GM12878 (cell line): ENCODE data around the gene NECAB3. TPM values are rescaled to one million over a fixed set of nuclear protein-coding genes. Genes with fewer than 3 reads are reported as not detected.

ENCODE experiments used
- ASH2L ChIP-seq: fragments of 300-600, 200-600 bp; sonication (generic); IDR thresholded peaks from 2 replicates; pipeline ENCODE4 v1.6.1; 2017; ENCODE audit warnings: low read depth, mild to moderate bottlenecking, borderline replicate concordance
- CHD1 ChIP-seq: IDR thresholded peaks from 2 replicates; pipeline ENCODE4 v1.6.1; 2012; ENCODE audit warnings: low read depth, low read length, improper control_type of control experiment
- DPF2 ChIP-seq: fragments of 450-650 bp; IDR thresholded peaks from 2 replicates; pipeline ENCODE4 v1.6.1; 2017; ENCODE audit warnings: mild to moderate bottlenecking
- EED ChIP-seq: sonication (generic); IDR thresholded peaks from 2 replicates; pipeline ENCODE4 v1.6.1; 2016; ENCODE audit warnings: antibody characterized with exemption, low read depth
- LARP7 ChIP-seq: fragments of 450-650 bp; IDR thresholded peaks from 2 replicates; pipeline ENCODE4 v1.6.1; 2017; ENCODE audit warnings: mild to moderate bottlenecking
- MLLT1 ChIP-seq: fragments of 450-650 bp; IDR thresholded peaks from 2 replicates; pipeline ENCODE4 v1.6.1; 2016; ENCODE audit warnings: mild to moderate bottlenecking
- NFXL1 ChIP-seq: fragments of 450-650 bp; IDR thresholded peaks from 2 replicates; pipeline ENCODE4 v1.6.1; 2017; ENCODE audit warnings: antibody characterized with exemption, mild to moderate bottlenecking, borderline replicate concordance
- POLR2A ChIP-seq: IDR thresholded peaks from 2 replicates; pipeline ENCODE4 v1.6.1; 2011; ENCODE audit warnings: low read depth, mild to moderate bottlenecking, low read length
- POLR2AphosphoS5 ChIP-seq: IDR thresholded peaks from 2 replicates; pipeline ENCODE4 v1.6.1; 2011; ENCODE audit warnings: mild to moderate bottlenecking, low read length, inconsistent platforms
- SMC3 ChIP-seq: IDR thresholded peaks from 2 replicates; pipeline ENCODE4 v1.6.1; 2011; ENCODE audit warnings: low read length, improper control_type of control experiment, borderline replicate concordance
- STAT3 ChIP-seq: IDR thresholded peaks from 2 replicates; pipeline ENCODE4 v1.6.1; 2011; ENCODE audit warnings: low read depth, low read length, improper control_type of control experiment
- TBL1XR1 ChIP-seq: IDR thresholded peaks from 2 replicates; pipeline ENCODE4 v1.6.1; 2012; ENCODE audit warnings: low read depth, low read length, improper control_type of control experiment
- ZBTB33 ChIP-seq: fragments of 450-650 bp; IDR thresholded peaks from 2 replicates; pipeline ENCODE4 v1.6.1; 2017; ENCODE audit warnings: mild to moderate bottlenecking
- ZBTB4 ChIP-seq: fragments of 450-650 bp; formaldehyde crosslinking; IDR thresholded peaks from 2 replicates; pipeline ENCODE4 v1.4.0; 2022; ENCODE audit warnings: mild to moderate bottlenecking, moderate library complexity
- polyA plus RNA-seq, 11 experiments: library from polyadenylated mRNA; depleted of rRNA in 4 of 11; unstranded in 6 of 11; stranded (reverse) in 5 of 11; fragments of >200 nt; fragmentation: Nextera tagmentation in 4 of 11; fragmentation: Illumina TruSeq in 1 of 11; extraction: Ambion mirVana in 4 of 11; extraction: Trizol in 1 of 11; gene quantifications; 1 replicate in 1 of 11; 2 replicates in 10 of 11; pipeline versions ENCODE4 v1.2.1 to v1.2.3, GENCODE V29; 2011 to 2016; ENCODE audit warnings: inconsistent platforms in 2 of 11, missing spikeins in 2 of 11, low read depth in 1 of 11
- total RNA-seq, 4 experiments: library from RNA; depleted of rRNA in 3 of 4; stranded (reverse); fragments of >200 nt in 3 of 4; fragmentation: Illumina TruSeq in 1 of 4; extraction: Trizol in 1 of 4; gene quantifications; 2 replicates each; pipeline versions ENCODE4 v1.2.1 to v1.2.3, GENCODE V29; 2013 to 2021
- TF ChIP-seq, protein P1 (sequence below): fragments of 450-650 bp; formaldehyde crosslinking; IDR thresholded peaks from 2 replicates; pipeline ENCODE4 v1.4.0; 2020; ENCODE audit warnings: mild to moderate bottlenecking, moderate library complexity
- TF ChIP-seq, protein P2 (sequence below): IDR thresholded peaks from 2 replicates; pipeline ENCODE4 v1.6.1; 2011; ENCODE audit warnings: low read depth, low read length, improper control_type of control experiment, borderline replicate concordance
- TF ChIP-seq, protein P3 (sequence below): IDR thresholded peaks from 2 replicates; pipeline ENCODE4 v1.6.1; 2011; ENCODE audit warnings: mild to moderate bottlenecking, low read depth, low read length, moderate library complexity; ENCODE audit not compliant: insufficient replicate concordance

Gene NECAB3
- total and polyA plus RNA-seq, 10 of the 15 experiments (the other 5 are each of a cell fraction or from before 2014, with no cell fraction given) = 0.21 to 17.0 (median 7.2) TPM

GRCh38 chr20:33685328-33686099 lies 11.3 kb upstream of the NECAB3 start (continued):
- TF ChIP-seq, protein P1, sequence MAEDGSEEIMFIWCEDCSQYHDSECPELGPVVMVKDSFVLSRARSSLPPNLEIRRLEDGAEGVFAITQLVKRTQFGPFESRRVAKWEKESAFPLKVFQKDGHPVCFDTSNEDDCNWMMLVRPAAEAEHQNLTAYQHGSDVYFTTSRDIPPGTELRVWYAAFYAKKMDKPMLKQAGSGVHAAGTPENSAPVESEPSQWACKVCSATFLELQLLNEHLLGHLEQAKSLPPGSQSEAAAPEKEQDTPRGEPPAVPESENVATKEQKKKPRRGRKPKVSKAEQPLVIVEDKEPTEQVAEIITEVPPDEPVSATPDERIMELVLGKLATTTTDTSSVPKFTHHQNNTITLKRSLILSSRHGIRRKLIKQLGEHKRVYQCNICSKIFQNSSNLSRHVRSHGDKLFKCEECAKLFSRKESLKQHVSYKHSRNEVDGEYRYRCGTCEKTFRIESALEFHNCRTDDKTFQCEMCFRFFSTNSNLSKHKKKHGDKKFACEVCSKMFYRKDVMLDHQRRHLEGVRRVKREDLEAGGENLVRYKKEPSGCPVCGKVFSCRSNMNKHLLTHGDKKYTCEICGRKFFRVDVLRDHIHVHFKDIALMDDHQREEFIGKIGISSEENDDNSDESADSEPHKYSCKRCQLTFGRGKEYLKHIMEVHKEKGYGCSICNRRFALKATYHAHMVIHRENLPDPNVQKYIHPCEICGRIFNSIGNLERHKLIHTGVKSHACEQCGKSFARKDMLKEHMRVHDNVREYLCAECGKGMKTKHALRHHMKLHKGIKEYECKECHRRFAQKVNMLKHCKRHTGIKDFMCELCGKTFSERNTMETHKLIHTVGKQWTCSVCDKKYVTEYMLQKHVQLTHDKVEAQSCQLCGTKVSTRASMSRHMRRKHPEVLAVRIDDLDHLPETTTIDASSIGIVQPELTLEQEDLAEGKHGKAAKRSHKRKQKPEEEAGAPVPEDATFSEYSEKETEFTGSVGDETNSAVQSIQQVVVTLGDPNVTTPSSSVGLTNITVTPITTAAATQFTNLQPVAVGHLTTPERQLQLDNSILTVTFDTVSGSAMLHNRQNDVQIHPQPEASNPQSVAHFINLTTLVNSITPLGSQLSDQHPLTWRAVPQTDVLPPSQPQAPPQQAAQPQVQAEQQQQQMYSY = no peak
- TF ChIP-seq STAT3 = no peak
- TF ChIP-seq, protein P2, sequence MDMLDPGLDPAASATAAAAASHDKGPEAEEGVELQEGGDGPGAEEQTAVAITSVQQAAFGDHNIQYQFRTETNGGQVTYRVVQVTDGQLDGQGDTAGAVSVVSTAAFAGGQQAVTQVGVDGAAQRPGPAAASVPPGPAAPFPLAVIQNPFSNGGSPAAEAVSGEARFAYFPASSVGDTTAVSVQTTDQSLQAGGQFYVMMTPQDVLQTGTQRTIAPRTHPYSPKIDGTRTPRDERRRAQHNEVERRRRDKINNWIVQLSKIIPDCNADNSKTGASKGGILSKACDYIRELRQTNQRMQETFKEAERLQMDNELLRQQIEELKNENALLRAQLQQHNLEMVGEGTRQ = no peak
- no peak for TF ChIP-seq ZBTB4 (CRISPR knock-in tag)
- no peak for TF ChIP-seq SMC3
- no peak for TF ChIP-seq ASH2L
- TF ChIP-seq ZBTB33 = no peak
- TF ChIP-seq NFXL1 = no peak
- TF ChIP-seq TBL1XR1 = no peak
- TF ChIP-seq DPF2 = no peak
- TF ChIP-seq CHD1 = no peak
- TF ChIP-seq EED = no peak
- peak; percentile 80 for TF ChIP-seq POLR2A
- no peak for TF ChIP-seq LARP7
- TF ChIP-seq POLR2AphosphoS5 = peak; percentile 60; the same call in 1 of the 2 replicates
- no peak for TF ChIP-seq MLLT1
- TF ChIP-seq, protein P3, sequence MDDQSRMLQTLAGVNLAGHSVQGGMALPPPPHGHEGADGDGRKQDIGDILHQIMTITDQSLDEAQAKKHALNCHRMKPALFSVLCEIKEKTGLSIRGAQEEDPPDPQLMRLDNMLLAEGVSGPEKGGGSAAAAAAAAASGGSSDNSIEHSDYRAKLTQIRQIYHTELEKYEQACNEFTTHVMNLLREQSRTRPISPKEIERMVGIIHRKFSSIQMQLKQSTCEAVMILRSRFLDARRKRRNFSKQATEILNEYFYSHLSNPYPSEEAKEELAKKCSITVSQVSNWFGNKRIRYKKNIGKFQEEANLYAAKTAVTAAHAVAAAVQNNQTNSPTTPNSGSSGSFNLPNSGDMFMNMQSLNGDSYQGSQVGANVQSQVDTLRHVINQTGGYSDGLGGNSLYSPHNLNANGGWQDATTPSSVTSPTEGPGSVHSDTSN = no peak
